Brain microvascular endothelial cell (primary cell): ENCODE measurements around the gene NF1.

ENCODE experiments used
- DNase-seq: peaks from one replicate; pipeline ENCODE4 v3.0.0-alpha.2; 2020
- H3K27ac ChIP-seq: fragments of 250-450 bp; sonication (Bioruptor Pico); 2 replicates; pipeline ENCODE4 v1.5.1; 2020; ENCODE audit warnings: mild to moderate bottlenecking, moderate library complexity
- H3K27me3 ChIP-seq: fragments of 250-450 bp; sonication (Bioruptor Pico); replicated peaks from 2 replicates; pipeline ENCODE4 v1.5.1; 2020; ENCODE audit warnings: mild to moderate bottlenecking
- H3K36me3 ChIP-seq: fragments of 250-450 bp; sonication (Bioruptor Pico); replicated peaks from 2 replicates; pipeline ENCODE4 v1.5.1; 2020; ENCODE audit warnings: mild to moderate bottlenecking
- H3K4me3 ChIP-seq: 2 replicates; pipeline ENCODE4 v1.5.1; 2011; ENCODE audit warnings: low read depth, mild to moderate bottlenecking, control low read depth, low read length, moderate library complexity
- CTCF ChIP-seq: IDR thresholded peaks from 2 replicates; pipeline ENCODE4 v1.5.1; 2011; ENCODE audit warnings: low read depth, mild to moderate bottlenecking, moderate library complexity, low read length, control low read depth, inconsistent platforms; ENCODE audit errors: missing control alignments
- in situ Hi-C: cut with HindIII; loops from 2 replicates; pipeline ENCODE4 v1.10.0; 2017; ENCODE audit warnings: low sequenced_read_pairs, low pct_ligation_motif_present

NF1 gene

DNA sequence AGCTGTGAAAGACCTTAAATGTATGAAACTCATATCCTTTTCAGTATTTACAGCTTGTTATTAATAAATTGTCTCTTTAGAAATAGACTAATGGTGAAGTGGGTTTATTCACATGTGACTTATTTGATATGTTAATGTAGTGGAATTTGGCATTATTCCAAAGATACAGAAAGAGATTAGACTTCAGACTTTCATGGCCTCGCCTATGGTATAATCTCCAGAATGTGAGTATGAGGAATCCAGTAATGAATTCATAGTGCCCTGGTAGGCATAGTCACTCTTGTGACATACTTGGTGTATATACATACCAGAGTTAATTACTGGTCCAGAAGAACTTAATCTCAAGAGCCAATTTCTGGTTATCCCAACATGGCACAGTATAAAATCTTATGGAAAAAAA is 129.6 kb downstream of the NF1 start:
- Histone ChIP-seq H3K27me3 (no peaks in the 10 kb centered on the region), H3K4me3 (no peak overlapping the region), H3K27ac (no peak overlapping the region), H3K36me3 (peaks cover 7% of the 10 kb centered on the region)
- in situ Hi-C loops = no loop called here
- no peak for DNase-seq
- TF ChIP-seq CTCF = no peak

DNA sequence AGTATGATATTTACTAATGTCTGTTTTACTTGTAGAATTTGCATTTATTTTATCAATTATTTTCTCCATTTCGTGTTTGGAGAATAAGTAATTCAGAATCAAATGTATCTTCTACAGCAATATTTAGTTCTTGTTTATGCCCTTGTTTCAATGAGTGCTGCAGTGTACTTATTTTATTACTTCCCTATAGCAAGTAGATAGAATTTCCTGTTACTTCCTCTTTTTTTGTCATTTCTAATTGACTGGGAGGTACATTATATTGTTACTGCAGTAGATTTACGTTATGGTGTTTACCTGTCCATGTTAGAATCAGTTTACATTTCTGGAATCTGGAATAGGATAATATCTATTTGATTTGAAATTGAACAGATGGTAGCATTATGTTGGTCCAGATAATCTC is 131.1 kb downstream of the NF1 start:
- H3K36me3 ChIP-seq = peaks cover 13% of the 10 kb centered on the region
- H3K27ac ChIP-seq = no peak overlapping the region
- DNase-seq = no peak
- no peaks in the 10 kb centered on the region for H3K27me3 ChIP-seq
- in situ Hi-C loops = no loop called here
- no peak for TF ChIP-seq CTCF
- H3K4me3 ChIP-seq = no peak overlapping the region

- in situ Hi-C loops = no loop called here
- Histone ChIP-seq H3K36me3 (peaks cover 13% of the 10 kb centered on the region), H3K4me3 (no peak overlapping the region), H3K27me3 (no peaks in the 10 kb centered on the region), H3K27ac (no peak overlapping the region)
- TF ChIP-seq CTCF = no peak
- no peak for DNase-seq
Observed at GRCh38 chr17:31226373-31226772, 131.6 kb downstream of the NF1 start.

DNA sequence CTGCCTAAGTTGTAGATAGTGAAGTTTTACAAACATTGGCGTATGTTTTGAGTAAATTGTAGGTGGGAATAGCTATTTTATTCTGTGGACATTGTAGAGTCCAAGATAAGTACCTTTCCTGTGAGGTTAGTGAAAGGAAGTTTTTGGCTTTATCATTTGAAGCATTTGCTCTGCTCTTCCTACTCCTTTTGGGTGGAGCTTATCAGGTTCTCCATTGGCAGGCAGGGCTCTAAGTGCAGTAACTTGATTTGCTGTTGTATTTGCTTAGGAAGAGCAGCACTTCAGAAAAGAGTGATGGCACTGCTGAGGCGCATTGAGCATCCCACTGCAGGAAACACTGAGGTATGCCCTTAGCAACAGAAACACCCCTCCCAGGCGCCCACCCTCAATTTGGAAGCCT is 132.2 kb downstream of the NF1 start:
- peaks cover 13% of the 10 kb centered on the region for H3K36me3 ChIP-seq
- DNase-seq = no peak
- H3K27ac ChIP-seq = no peak overlapping the region
- TF ChIP-seq CTCF = no peak
- in situ Hi-C loops = no loop called here
- H3K27me3 ChIP-seq = no peaks in the 10 kb centered on the region
- no peak overlapping the region for H3K4me3 ChIP-seq

DNA sequence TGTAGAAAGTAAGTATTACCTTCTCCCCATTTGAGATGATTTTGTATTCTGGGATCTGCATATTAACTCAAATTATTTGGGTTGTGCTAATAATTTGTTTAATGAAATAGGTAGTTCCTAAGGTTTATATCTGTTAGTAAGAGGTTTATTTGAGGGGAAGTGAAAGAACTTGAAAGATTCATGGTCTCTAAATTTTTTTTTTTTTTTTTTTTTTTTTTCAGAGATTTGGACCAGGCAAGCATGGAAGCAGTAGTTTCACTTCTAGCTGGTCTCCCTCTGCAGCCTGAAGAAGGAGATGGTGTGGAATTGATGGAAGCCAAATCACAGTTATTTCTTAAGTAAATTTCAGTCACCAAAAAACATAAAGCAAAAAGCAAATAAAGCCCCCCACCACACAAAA is 137.1 kb downstream of the NF1 start:
- TF ChIP-seq CTCF = no peak
- no peak overlapping the region for H3K27ac ChIP-seq
- in situ Hi-C loops = no loop called here
- no peak overlapping the region for H3K4me3 ChIP-seq
- peaks cover 32% of the 10 kb centered on the region for H3K36me3 ChIP-seq
- no peaks in the 10 kb centered on the region for H3K27me3 ChIP-seq
- no peak for DNase-seq

DNA sequence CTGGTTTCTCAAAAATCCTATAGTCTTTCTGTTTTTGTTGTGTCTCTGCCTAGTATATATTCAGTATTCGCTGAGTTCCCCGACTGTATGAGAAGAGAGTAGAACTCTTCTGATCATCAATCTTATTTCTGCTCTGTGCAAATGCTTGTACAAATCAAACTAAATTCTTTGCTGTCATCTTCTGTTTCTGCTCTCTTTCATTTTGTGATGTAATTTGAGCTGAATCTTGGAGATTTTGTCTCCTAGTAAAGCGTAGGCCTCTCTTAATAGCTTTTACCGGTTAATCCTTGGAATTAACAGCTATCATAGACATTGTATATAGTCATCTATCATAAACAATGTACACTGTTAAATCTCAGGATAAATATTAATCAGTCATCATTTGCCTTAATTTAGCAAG is 140.3 kb downstream of the NF1 start:
- peaks cover 30% of the 10 kb centered on the region for H3K36me3 ChIP-seq
- DNase-seq = no peak
- no peak overlapping the region for H3K27ac ChIP-seq
- H3K27me3 ChIP-seq = no peaks in the 10 kb centered on the region
- in situ Hi-C loops = no loop called here
- no peak for TF ChIP-seq CTCF
- H3K4me3 ChIP-seq = no peak overlapping the region
